Measurements from ENCODE around the gene NHLRC2.

Gene NHLRC2

DNA sequence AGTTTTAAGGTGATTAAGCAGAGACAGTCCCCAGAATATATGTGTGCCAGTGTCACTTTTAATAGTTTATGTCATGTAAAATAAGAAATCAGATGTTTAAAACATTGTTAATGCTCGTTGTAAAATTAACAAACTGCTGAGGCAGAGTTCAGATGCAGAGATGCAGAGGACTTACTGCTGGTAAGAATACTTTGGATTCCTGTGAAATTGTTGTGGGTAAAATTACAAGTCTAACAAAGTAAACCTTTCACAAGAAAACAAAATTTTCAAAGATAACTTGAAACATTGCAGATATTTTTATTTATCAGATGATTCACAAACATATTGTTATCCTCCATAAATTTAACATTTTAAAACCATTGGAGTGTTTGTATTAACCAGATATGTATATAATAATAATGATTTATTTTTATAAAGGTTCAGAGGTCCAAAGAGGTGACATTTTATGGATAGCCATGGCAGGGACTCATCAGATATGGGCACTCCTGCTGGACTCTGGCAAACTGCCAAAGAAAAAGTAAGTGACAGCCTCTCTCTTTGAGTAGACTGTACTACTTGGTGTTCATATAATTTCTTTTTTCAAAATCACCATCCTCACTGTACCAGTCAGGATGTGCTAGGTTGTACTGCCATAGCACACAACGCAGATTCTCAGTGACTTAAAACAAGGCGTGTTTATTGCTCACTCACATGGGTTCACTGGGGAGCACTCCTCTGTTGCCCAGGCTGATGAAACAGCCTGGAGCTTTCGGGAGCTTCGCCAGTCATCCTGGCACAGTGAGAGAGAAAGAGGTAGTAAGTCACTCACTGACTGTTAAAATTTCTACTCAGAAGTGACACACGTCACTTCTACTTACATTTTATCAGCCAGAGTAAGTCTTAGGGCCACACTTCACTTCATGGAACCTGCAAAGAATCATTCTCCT lies 43.5 kb downstream of the NHLRC2 start:
- no peak for DNase-seq (ENCODE audit: low read depth, low spot score)
- TF ChIP-seq, protein P1, sequence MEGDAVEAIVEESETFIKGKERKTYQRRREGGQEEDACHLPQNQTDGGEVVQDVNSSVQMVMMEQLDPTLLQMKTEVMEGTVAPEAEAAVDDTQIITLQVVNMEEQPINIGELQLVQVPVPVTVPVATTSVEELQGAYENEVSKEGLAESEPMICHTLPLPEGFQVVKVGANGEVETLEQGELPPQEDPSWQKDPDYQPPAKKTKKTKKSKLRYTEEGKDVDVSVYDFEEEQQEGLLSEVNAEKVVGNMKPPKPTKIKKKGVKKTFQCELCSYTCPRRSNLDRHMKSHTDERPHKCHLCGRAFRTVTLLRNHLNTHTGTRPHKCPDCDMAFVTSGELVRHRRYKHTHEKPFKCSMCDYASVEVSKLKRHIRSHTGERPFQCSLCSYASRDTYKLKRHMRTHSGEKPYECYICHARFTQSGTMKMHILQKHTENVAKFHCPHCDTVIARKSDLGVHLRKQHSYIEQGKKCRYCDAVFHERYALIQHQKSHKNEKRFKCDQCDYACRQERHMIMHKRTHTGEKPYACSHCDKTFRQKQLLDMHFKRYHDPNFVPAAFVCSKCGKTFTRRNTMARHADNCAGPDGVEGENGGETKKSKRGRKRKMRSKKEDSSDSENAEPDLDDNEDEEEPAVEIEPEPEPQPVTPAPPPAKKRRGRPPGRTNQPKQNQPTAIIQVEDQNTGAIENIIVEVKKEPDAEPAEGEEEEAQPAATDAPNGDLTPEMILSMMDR (IDR thresholded peaks at IDR 0.05; ENCODE audit: insufficient read depth, low read length, missing control alignments), result no peak
- no peak overlapping the region for H3K4me3 ChIP-seq (ENCODE audit: low read depth, low read length)
- CTCF ChIA-PET, result no interaction called here
- POLR2A ChIA-PET, result no interaction called here

DNA sequence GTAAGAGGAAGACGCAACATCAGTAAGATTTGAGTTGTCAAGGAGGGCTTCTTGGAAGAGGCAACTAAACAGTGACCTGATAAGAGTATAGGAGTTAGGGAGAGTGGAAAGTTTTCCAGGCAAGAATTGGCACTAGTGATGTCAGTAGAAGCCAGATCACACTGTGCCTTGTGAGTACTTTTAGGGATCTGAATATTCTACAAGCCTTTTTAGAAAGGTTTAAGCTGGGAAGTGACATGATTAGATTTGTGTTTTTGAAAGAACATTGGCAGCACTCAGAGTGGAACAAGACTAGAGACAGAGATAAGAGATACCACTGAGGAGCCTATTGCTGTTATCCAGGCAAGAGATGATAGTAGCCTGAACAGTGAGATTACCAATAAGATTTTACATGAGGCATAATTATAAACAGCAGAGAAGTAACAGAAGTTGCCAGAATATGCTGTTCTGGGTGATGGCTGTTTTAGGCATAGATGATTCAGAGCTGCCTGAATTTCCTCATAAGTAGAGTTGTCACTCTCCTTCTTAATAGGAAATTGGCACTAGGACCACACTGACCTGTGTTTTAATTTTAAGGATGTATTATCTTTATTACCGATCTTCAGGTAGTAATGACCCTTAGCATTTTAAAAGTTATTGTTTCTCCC lies 45.6 kb downstream of the NHLRC2 start:
- ChIA-PET POLR2A (no interaction called here), CTCF (no interaction called here)
- no peak for DNase-seq (ENCODE audit: low read depth, low spot score)
- TF ChIP-seq, protein P1 (IDR thresholded peaks at IDR 0.05; ENCODE audit: insufficient read depth, low read length, missing control alignments), result no peak
- no peak overlapping the region for H3K4me3 ChIP-seq (ENCODE audit: low read depth, low read length)

DNA sequence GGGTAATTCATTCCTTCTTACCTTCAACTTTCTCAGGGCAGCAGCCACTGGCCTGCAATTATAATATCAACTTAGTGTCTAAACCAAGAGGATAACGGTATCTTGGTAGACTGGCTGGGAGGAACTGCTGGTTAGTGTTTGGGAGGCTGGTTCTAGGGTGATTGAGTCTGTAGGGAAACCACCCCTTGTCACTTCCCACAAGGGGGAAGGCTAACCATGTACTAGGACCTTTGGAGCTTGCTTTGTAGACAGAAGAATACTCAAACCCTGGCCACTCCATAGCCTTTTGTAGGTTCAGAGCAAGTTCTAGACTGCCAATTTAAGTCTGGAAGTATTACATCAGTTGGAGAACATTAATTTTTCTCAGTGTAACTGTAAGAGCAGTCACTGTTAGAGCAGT lies 51.3 kb downstream of the NHLRC2 start:
- POLR2A ChIA-PET, result no interaction called here
- no peak for DNase-seq (ENCODE audit: low read depth, low spot score)
- TF ChIP-seq, protein P1 (IDR thresholded peaks at IDR 0.05; ENCODE audit: insufficient read depth, low read length, missing control alignments), result no peak
- CTCF ChIA-PET, result no interaction called here
- no peak overlapping the region for H3K4me3 ChIP-seq (ENCODE audit: low read depth, low read length)

DNA sequence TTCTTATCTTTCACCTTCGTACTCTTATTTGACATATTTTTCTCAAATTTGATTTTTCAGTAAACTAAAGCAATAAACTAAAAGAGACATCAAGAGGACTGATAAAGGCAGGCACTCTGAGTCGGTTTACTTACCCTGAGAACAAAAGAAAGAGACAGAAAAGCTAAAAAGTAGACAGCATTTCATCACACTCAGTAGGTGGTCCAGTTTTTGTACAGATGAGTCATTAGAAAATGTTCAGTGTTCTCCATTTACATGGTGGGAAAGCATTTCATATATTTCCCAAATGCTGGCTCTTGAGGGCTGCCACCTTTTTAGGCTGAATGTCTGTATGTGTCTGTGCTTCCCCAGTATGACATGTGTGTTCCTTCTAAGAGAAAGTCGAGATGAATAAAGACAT lies 52.7 kb downstream of the NHLRC2 start:
- H3K4me3 ChIP-seq (ENCODE audit: low read depth, low read length), result no peak overlapping the region
- POLR2A ChIA-PET, result no interaction called here
- CTCF ChIA-PET, result no interaction called here
- TF ChIP-seq, protein P1 (IDR thresholded peaks at IDR 0.05; ENCODE audit: insufficient read depth, low read length, missing control alignments), result no peak
- no peak for DNase-seq (ENCODE audit: low read depth, low spot score)

DNA sequence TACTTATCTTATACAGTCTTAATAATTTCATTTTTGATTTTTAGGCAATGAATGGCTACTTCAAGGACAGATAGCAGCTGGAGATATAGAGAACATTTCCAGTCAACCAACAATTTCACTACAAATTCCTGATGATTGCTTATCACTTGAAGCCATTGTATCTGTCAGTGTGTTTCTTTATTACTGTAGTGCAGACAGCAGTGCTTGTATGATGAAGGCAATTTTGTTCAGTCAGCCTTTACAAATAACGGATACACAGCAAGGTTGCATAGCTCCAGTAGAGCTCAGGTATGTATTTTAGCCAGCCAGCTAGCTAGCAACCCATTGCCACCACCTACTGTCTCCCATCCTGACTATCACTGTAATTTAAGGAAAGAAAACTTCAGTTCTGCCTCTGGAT lies 53.8 kb downstream of the NHLRC2 start:
- no peak overlapping the region for H3K4me3 ChIP-seq (ENCODE audit: low read depth, low read length)
- TF ChIP-seq, protein P1 (IDR thresholded peaks at IDR 0.05; ENCODE audit: insufficient read depth, low read length, missing control alignments), result no peak
- ChIA-PET POLR2A (no interaction called here), CTCF (no interaction called here)
- no peak for DNase-seq (ENCODE audit: low read depth, low spot score)

DNA sequence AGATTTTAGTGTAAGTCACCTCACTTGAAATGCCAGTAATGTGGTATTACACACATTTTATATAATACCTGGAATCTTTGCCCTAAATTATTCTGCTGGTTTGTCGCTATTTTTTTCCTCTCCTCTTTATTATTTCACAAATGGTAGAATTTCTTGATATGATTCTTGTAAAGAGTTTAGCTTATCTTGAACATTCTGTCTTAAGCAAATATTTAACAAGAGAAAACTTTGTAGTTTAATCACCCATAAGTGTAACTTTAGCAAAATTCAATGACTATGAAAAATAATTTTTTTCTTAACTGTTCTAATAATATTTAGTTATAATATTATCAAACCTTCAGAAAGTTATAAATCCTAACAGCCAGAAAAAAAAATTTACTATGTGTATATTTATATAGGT lies 56.7 kb downstream of the NHLRC2 start:
- TF ChIP-seq, protein P1 (IDR thresholded peaks at IDR 0.05; ENCODE audit: insufficient read depth, low read length, missing control alignments), result no peak
- CTCF ChIA-PET, result no interaction called here
- POLR2A ChIA-PET, result no interaction called here
- no peak overlapping the region for H3K4me3 ChIP-seq (ENCODE audit: low read depth, low read length)
- DNase-seq (ENCODE audit: low read depth, low spot score), result no peak

Measured in AG04449 (cell line).